ENCODE results near the gene FOXO3. TPM values are rescaled to one million over a fixed set of nuclear protein-coding genes. Genes with fewer than 3 reads are reported as not detected.

FOXO3 gene
- total and polyA plus RNA-seq, 2 of the 13 experiments (the other 11 are each of a cell fraction or from before 2014, with no cell fraction given): 16.0 to 22.5 TPM

- TF ChIP-seq PAF1 (CRISPR knock-in tag; IDR thresholded peaks at IDR 0.05) (no peak), SUZ12 (IDR thresholded peaks at IDR 0.05; ENCODE audit: low read depth, low read length) (no peak), AGO1 (IDR thresholded peaks at IDR 0.05; ENCODE audit: low read depth, low read length, poor library complexity, severe bottlenecking) (no peak), CENPX (CRISPR knock-in tag; IDR thresholded peaks at IDR 0.05) (no peak), ZNF431 (CRISPR knock-in tag; IDR thresholded peaks at IDR 0.05; ENCODE audit: borderline replicate concordance, low read depth) (no peak), NFE2L1 (CRISPR knock-in tag; IDR thresholded peaks at IDR 0.05; ENCODE audit: borderline replicate concordance) (no peak), TFE3 (CRISPR knock-in tag; IDR thresholded peaks at IDR 0.05) (no peak), PPARG (CRISPR knock-in tag; conservative IDR thresholded peaks at IDR 0.05) (peak; percentile 47; the same call in 1 of the 2 replicates), ZFP36 (IDR thresholded peaks at IDR 0.05; ENCODE audit: borderline replicate concordance, low read depth, low read length, partially characterized antibody) (no peak), ZNF317 (CRISPR knock-in tag; IDR thresholded peaks at IDR 0.05) (peak; percentile 30; the same call in 1 of the 2 replicates), ZHX2 (IDR thresholded peaks at IDR 0.05; ENCODE audit: low read depth) (no peak), ZHX2 (CRISPR knock-in tag; IDR thresholded peaks at IDR 0.05; ENCODE audit: borderline replicate concordance) (no peak), PAXIP1 (CRISPR knock-in tag; conservative IDR thresholded peaks at IDR 0.05) (peak; percentile 72), NFYC (CRISPR knock-in tag; IDR thresholded peaks at IDR 0.05) (no peak), CREB1 (IDR thresholded peaks at IDR 0.05) (no peak), CREB1 (CRISPR knock-in tag; IDR thresholded peaks at IDR 0.05) (peak; percentile 71; the same call in 1 of the 2 replicates), STAT5B (CRISPR knock-in tag; IDR thresholded peaks at IDR 0.05) (no peak), ERF (CRISPR knock-in tag; IDR thresholded peaks at IDR 0.05) (no peak), TCF7 (IDR thresholded peaks at IDR 0.05; ENCODE audit: low read depth) (peak; percentile 28), MLX (CRISPR knock-in tag; IDR thresholded peaks at IDR 0.05) (no peak), ZBTB8A (CRISPR knock-in tag; IDR thresholded peaks at IDR 0.05; ENCODE audit: borderline replicate concordance, low read depth) (no peak)
Observed at GRCh38 chr6:108565893-108566292, 5.2 kb downstream of the FOXO3 start (continued).
